ENCODE data around the gene APPL1. TPM values are rescaled to one million over a fixed set of nuclear protein-coding genes. Genes with fewer than 3 reads are reported as not detected.

Gene APPL1, protein sequence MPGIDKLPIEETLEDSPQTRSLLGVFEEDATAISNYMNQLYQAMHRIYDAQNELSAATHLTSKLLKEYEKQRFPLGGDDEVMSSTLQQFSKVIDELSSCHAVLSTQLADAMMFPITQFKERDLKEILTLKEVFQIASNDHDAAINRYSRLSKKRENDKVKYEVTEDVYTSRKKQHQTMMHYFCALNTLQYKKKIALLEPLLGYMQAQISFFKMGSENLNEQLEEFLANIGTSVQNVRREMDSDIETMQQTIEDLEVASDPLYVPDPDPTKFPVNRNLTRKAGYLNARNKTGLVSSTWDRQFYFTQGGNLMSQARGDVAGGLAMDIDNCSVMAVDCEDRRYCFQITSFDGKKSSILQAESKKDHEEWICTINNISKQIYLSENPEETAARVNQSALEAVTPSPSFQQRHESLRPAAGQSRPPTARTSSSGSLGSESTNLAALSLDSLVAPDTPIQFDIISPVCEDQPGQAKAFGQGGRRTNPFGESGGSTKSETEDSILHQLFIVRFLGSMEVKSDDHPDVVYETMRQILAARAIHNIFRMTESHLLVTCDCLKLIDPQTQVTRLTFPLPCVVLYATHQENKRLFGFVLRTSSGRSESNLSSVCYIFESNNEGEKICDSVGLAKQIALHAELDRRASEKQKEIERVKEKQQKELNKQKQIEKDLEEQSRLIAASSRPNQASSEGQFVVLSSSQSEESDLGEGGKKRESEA
- 24.9 and 29.1 TPM in 2 replicates for total RNA-seq
- polyA plus RNA-seq, result 46.0 and 66.5 TPM in 2 replicates

DNA sequence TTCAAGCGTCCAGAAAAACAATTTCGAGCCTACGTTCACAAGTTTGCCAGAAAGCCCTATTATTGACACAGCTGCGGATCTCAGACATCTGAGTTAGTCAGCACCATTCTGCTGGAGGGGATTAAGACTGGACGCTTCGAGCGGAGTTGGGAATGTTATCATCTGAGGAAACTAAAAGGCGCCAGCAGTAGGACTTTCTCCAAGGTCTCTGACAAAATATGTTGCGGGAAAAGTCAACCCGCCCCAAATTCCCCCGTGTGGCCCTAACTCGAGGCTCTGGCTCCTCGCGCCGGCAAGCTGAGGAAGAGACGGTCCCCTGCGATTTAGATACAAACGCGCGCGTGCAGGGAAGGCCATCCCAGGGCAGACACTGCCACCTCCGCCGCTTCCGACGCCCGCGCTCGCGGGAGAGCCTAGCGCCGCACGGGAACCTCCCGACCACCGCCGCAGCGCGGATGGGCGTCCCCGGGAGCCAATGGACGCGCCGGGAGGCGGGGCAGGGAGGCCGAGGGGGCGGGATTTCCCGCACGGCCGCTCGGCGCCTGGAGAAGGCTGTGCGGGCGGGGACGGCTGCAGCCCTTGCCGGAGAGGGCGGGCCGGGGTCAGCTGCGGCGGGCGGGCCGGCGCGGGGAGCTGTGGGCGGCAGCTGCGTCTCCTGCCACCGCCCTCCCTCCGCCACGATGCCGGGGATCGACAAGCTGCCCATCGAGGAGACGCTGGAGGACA lies at the start of gene APPL1:
Gene APPL1, plus strand, starts transcription at position 526 of the 726 bp plus-strand sequence. Its CDS starts 155 bp downstream, at position 681.
- H3K9me3 ChIP-seq (ENCODE audit: low read depth), result no peaks in the 10 kb centered on the region
- no peaks in the 10 kb centered on the region for H3K36me3 ChIP-seq
- peak; percentile 94 to 97 for DNase-seq (ENCODE audit: low read depth in 1 of 2, low spot score in 1 of 2)
- TF ChIP-seq, protein P1, sequence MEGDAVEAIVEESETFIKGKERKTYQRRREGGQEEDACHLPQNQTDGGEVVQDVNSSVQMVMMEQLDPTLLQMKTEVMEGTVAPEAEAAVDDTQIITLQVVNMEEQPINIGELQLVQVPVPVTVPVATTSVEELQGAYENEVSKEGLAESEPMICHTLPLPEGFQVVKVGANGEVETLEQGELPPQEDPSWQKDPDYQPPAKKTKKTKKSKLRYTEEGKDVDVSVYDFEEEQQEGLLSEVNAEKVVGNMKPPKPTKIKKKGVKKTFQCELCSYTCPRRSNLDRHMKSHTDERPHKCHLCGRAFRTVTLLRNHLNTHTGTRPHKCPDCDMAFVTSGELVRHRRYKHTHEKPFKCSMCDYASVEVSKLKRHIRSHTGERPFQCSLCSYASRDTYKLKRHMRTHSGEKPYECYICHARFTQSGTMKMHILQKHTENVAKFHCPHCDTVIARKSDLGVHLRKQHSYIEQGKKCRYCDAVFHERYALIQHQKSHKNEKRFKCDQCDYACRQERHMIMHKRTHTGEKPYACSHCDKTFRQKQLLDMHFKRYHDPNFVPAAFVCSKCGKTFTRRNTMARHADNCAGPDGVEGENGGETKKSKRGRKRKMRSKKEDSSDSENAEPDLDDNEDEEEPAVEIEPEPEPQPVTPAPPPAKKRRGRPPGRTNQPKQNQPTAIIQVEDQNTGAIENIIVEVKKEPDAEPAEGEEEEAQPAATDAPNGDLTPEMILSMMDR (IDR thresholded peaks at IDR 0.05; ENCODE audit: low read depth, low read length), result no peak
- peaks cover 10% of the 10 kb centered on the region for H3K4me1 ChIP-seq (ENCODE audit: low read depth)
- H3K27me3 ChIP-seq, result no peaks in the 10 kb centered on the region
- peak within 1 kb of the TSS; percentile 73 for H3K4me3 ChIP-seq
- peak within 1 kb of the TSS; percentile 79 for H3K27ac ChIP-seq

DNA sequence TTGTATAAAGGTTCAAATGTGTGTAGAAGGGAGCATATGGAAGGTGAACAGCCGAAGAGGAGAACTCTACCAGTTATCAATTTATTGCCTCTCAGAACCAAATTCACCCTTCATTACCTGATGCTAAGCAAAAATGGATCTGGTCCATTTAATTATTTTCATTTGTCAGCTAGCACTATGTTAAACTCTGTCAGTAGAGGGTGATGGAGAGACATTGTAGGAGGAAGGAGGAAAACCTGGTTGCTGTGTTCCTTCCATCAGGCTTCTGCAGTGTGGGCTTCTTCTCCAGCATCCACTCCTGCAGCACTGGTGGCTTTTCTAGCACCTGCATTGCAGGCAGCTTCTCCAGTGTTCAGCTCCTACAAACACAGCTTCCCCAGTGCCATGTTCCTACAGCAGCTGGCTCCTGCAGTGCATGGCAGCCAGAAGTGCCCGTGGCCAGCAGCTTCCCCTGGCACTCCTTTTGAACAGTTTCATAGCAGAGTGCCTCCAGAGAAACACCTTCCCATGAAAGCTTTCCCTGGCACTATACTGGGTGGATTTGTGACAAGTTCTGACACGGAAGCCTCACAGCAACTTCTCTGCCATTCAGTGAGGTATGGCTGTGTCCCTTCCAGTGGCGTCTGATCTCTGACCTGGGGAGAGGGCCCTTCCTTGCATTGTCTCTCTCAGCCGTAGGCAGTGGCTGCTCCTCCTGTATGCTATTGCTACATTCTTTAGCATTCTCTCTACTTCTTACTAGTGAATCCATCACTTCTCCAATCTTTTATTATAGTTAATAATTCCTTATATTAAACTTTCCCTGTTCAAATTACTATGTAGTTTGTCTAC lies 47.7 kb upstream of the APPL1 start:
- Histone ChIP-seq H3K27ac (no peak overlapping the region), H3K27me3 (no peaks in the 10 kb centered on the region), H3K9me3 (ENCODE audit: low read depth) (no peaks in the 10 kb centered on the region), H3K4me1 (ENCODE audit: low read depth) (peaks cover 4% of the 10 kb centered on the region), H3K36me3 (no peaks in the 10 kb centered on the region), H3K4me3 (no peak overlapping the region)
- DNase-seq (ENCODE audit: low read depth in 1 of 2, low spot score in 1 of 2), result peak in 1 of 2 donors; percentile 46
- TF ChIP-seq, protein P1 (IDR thresholded peaks at IDR 0.05; ENCODE audit: low read depth, low read length), result peak; percentile 47

DNA sequence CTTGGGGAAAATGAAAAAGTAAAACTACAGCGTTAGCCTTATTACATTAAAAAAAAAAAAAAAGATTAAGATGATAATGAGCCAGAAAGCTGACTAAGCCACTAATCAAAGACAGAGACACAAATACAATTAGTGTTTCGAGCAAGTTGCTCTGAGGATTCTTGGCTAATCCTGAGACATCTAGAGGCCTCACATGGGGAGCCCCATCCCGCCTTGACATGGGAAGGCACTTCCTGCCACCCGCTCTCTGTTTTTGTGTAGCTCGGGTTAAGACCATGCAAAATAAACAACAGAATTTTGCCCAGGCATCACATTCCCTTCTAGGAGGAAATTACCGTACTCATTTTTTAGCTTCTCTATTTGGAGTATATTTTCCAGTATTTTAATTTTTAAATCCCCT lies 43.0 kb upstream of the APPL1 start:
- no peaks in the 10 kb centered on the region for H3K9me3 ChIP-seq (ENCODE audit: low read depth)
- H3K4me1 ChIP-seq (ENCODE audit: low read depth), result peaks cover 4% of the 10 kb centered on the region
- TF ChIP-seq, protein P1 (IDR thresholded peaks at IDR 0.05; ENCODE audit: low read depth, low read length), result no peak
- H3K27me3 ChIP-seq, result no peaks in the 10 kb centered on the region
- H3K36me3 ChIP-seq, result no peaks in the 10 kb centered on the region
- no peak overlapping the region for H3K27ac ChIP-seq
- H3K4me3 ChIP-seq, result no peak overlapping the region
- DNase-seq (ENCODE audit: low read depth in 1 of 2, low spot score in 1 of 2), result peak in 1 of 2 donors; percentile 6

DNA sequence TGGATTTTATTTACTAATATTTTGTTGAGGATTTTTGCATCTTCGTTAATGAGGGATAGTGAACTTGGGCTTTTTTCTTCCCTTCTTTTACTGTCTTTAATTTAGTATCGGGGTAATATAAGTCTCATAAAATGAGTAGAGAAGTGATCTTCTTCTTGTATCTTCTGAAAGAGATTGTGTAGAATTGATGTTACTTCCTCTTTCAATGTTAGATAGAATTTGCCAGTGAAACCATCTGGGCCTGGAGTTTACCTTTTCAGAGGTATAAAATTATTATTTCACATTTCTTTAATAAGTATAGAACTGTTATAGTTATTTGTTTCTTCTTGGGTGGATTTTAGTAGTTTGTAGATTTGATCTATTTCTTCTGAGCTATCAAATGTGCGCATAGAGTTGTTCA lies 35.5 kb upstream of the APPL1 start:
- Histone ChIP-seq H3K9me3 (ENCODE audit: low read depth) (no peaks in the 10 kb centered on the region), H3K27me3 (peaks cover under 1% of the 10 kb centered on the region), H3K4me3 (no peak overlapping the region), H3K4me1 (ENCODE audit: low read depth) (no peaks in the 10 kb centered on the region), H3K36me3 (no peaks in the 10 kb centered on the region), H3K27ac (no peak overlapping the region)
- no peak for DNase-seq (ENCODE audit: low read depth in 1 of 2, low spot score in 1 of 2)
- TF ChIP-seq, protein P1 (IDR thresholded peaks at IDR 0.05; ENCODE audit: low read depth, low read length), result no peak

DNA sequence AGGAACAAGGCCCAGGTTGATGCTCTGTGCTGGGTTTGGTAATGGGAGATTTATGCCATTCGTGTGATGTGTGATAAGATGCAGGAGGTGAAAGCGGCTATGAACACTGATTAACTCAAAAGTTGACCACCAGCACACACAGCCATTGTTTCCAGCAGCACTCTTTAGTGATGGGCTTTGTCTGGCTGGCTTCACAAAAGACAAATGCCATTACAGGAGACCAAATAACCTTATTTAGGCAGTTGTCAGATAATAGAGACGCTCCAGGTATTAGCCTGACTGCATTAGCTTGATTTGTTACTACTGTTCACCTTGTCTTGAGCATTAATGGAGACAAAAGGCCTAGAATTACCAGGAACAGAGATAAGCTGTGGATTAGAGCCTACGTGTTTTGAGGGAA lies 32.9 kb upstream of the APPL1 start:
- no peak overlapping the region for H3K4me3 ChIP-seq
- DNase-seq (ENCODE audit: low read depth in 1 of 2, low spot score in 1 of 2), result no peak
- H3K27ac ChIP-seq, result no peak overlapping the region

More for the DNA sequence above, 32.9 kb upstream of the APPL1 start:
- Histone ChIP-seq H3K9me3 (ENCODE audit: low read depth) (no peaks in the 10 kb centered on the region), H3K36me3 (no peaks in the 10 kb centered on the region), H3K4me1 (ENCODE audit: low read depth) (no peaks in the 10 kb centered on the region), H3K27me3 (peaks cover 11% of the 10 kb centered on the region)
- TF ChIP-seq, protein P1 (IDR thresholded peaks at IDR 0.05; ENCODE audit: low read depth, low read length), result no peak

All from cardiac muscle cell (in vitro differentiated cells and primary cell).